RWPE2 (cell line): ENCODE results near the gene MEF2A.

Experiments used
- ATAC-seq: fragments of 200-7000 bp; cut with Tn5 transposase; 3 replicates; pipeline ENCODE4 v1.9.1; 2021; ENCODE audit warnings: low read depth
- DNase-seq: peaks from one replicate; pipeline ENCODE4 v3.0.0-alpha.2; 2020; ENCODE audit warnings: low spot score
- H3K27ac ChIP-seq: fragments of 450-650 bp; 2 replicates; pipeline ENCODE4 v1.5.1; 2017; ENCODE audit warnings: mild to moderate bottlenecking; ENCODE audit not compliant: poor library complexity, severe bottlenecking
- H3K27me3 ChIP-seq: fragments of 250-450 bp; sonication (Bioruptor Pico); 2 replicates; pipeline ENCODE4 v1.5.1; 2021; ENCODE audit warnings: mild to moderate bottlenecking, moderate library complexity; ENCODE audit not compliant: insufficient read depth, poor library complexity, severe bottlenecking
- H3K36me3 ChIP-seq: fragments of 250-450 bp; sonication (Bioruptor Pico); 2 replicates; pipeline ENCODE4 v1.5.1; 2020; ENCODE audit warnings: low read depth, mild to moderate bottlenecking, moderate library complexity
- H3K4me1 ChIP-seq: fragments of 250-450 bp; sonication (Bioruptor Pico); 2 replicates; pipeline ENCODE4 v1.5.1; 2021; ENCODE audit warnings: mild to moderate bottlenecking, moderate library complexity; ENCODE audit not compliant: insufficient read depth, poor library complexity, severe bottlenecking
- H3K4me3 ChIP-seq: fragments of 250-450 bp; sonication (Bioruptor Pico); 2 replicates; pipeline ENCODE4 v1.5.1; 2021; ENCODE audit warnings: mild to moderate bottlenecking, moderate library complexity; ENCODE audit not compliant: severe bottlenecking
- H3K9me3 ChIP-seq: fragments of 250-450 bp; sonication (Bioruptor Pico); 2 replicates; pipeline ENCODE4 v1.5.1; 2021; ENCODE audit warnings: mild to moderate bottlenecking, moderate library complexity; ENCODE audit not compliant: severe bottlenecking
- CTCF ChIP-seq: fragments of 450-650 bp; IDR thresholded peaks from one replicate; pipeline ENCODE4 v1.5.1; 2017; ENCODE audit warnings: mild to moderate bottlenecking, moderate library complexity; ENCODE audit not compliant: poor library complexity, severe bottlenecking

The MEF2A gene

GRCh38 chr15:99526671-99527070, 39.1 kb upstream of the MEF2A start:
- Histone ChIP-seq H3K4me1 (no peaks in the 10 kb centered on the region), H3K9me3 (peaks cover 4% of the 10 kb centered on the region), H3K27ac (no peak overlapping the region)

GRCh38 chr15:99536422-99537040, 29.3 kb upstream of the MEF2A start:
- peak; percentile 62 for ATAC-seq
- H3K9me3 ChIP-seq: no peaks in the 10 kb centered on the region
- no peak for DNase-seq
- no peaks in the 10 kb centered on the region for H3K27me3 ChIP-seq
- no peak overlapping the region for H3K27ac ChIP-seq
- TF ChIP-seq CTCF: no peak
- no peaks in the 10 kb centered on the region for H3K36me3 ChIP-seq
- no peak overlapping the region for H3K4me3 ChIP-seq
- peaks cover 14% of the 10 kb centered on the region for H3K4me1 ChIP-seq

More at GRCh38 chr15:99526671-99527070, 39.1 kb upstream of the MEF2A start:
- no peak for DNase-seq
- no peak for TF ChIP-seq CTCF
- no peak overlapping the region for H3K4me3 ChIP-seq
- peaks cover 6% of the 10 kb centered on the region for H3K27me3 ChIP-seq
- ATAC-seq: no peak
- H3K36me3 ChIP-seq: no peaks in the 10 kb centered on the region

GRCh38 chr15:99537344-99537743, 28.4 kb upstream of the MEF2A start:
- no peak for TF ChIP-seq CTCF
- no peak overlapping the region for H3K27ac ChIP-seq
- DNase-seq: no peak
- H3K4me3 ChIP-seq: no peak overlapping the region
- no peaks in the 10 kb centered on the region for H3K9me3 ChIP-seq
- H3K27me3 ChIP-seq: no peaks in the 10 kb centered on the region
- no peak for ATAC-seq
- H3K4me1 ChIP-seq: peaks cover 14% of the 10 kb centered on the region
- no peaks in the 10 kb centered on the region for H3K36me3 ChIP-seq

DNA sequence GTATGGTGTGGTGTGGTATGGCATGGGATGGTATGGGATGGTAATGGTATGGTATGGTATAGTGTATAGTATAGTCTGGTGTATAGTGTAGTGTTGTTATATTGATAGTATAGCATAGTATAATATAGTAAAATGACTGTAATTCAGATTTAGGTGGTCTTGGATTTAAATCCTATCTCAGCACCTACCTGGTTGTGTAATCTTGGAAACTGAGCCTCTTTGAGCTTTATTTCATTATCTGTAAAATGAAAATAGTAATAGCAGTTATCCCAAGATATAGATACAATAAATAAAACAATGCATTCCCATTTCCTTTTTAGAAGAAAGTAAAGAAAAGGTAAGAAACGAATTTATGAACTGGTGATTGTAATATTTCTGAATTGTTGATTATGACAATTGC, 27.5 kb upstream of the MEF2A start:
- H3K4me3 ChIP-seq: no peak overlapping the region
- no peak for ATAC-seq
- DNase-seq: no peak
- H3K27me3 ChIP-seq: no peaks in the 10 kb centered on the region
- no peaks in the 10 kb centered on the region for H3K9me3 ChIP-seq
- TF ChIP-seq CTCF: no peak
- peaks cover 14% of the 10 kb centered on the region for H3K4me1 ChIP-seq
- no peak overlapping the region for H3K27ac ChIP-seq
- no peaks in the 10 kb centered on the region for H3K36me3 ChIP-seq

DNA sequence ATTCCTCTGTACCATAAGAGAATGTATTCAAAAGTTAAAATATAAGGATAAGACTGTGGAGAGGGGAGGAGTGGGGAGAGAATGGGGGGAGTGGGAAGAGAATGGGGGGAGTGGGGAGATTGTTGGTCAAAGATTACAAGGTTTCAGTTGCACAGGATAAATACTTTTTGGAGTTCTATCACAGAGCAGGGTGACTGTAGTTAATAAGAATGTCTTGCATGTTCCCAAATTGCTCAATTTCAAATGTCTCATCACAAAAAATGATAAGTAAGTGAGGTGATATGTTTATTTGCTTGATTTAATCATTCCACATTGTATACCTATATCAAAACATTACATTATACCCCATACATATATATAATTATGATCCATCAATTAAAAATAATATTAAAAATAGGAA, 23.0 kb upstream of the MEF2A start:
- Histone ChIP-seq H3K27me3 (no peaks in the 10 kb centered on the region), H3K27ac (no peak overlapping the region), H3K4me3 (no peak overlapping the region), H3K36me3 (no peaks in the 10 kb centered on the region), H3K4me1 (no peaks in the 10 kb centered on the region), H3K9me3 (no peaks in the 10 kb centered on the region)
- ATAC-seq (peak; percentile 64; the same call in 2 of the 3 replicates), DNase-seq (no peak)
- TF ChIP-seq CTCF: no peak
